ENCODE results near the gene TMEM42.
"Not testable (repeated sequence)": the region's sequence is repeated elsewhere in the genome, so short reads cannot be mapped to it uniquely, and the experiment has no call there.

TMEM42 gene

DNA sequence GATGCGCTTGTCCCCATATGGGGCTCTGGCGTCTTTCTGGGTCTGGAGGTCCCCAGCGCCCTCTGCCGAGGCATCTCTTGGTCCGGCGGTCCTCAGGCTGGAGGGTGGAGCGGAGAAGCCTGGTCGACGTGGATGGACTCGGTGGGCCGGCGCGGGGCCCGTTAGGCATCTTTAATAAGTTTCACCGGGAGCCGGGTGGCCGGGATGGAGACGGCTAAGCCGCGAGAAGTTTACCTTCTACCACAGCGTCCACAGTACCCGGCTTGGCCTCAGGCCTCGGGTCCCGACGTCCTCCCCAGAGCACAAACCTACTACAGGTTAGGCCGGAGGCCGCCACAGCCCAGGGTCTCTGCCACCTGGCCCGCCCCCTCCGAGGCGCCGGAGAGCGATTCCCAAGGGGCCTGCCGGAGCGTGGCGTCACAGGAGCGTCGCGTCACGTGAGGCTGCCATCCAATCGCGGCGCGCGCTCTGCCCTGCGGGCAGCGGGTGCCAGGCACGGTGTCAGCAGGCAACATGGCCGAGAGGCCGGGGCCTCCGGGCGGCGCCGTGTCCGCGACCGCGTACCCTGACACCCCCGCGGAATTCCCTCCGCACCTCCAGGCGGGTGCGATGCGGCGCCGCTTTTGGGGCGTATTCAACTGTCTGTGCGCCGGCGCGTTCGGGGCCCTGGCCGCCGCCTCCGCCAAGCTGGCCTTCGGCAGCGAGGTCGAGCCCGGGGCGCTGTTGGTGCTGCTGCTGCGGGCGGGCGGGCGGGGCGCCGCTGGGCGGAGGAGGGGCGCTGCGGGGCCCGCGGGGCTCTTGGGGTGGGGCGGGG lies at the start of gene TMEM42:
TMEM42 (plus strand) TSS at position 501 of the 814 bp plus-strand sequence; CDS start at position 514, 13 bp downstream.
- DNase-seq (ENCODE audit: low read depth in 2 of 2), result peak; percentile 79 to 80

DNA sequence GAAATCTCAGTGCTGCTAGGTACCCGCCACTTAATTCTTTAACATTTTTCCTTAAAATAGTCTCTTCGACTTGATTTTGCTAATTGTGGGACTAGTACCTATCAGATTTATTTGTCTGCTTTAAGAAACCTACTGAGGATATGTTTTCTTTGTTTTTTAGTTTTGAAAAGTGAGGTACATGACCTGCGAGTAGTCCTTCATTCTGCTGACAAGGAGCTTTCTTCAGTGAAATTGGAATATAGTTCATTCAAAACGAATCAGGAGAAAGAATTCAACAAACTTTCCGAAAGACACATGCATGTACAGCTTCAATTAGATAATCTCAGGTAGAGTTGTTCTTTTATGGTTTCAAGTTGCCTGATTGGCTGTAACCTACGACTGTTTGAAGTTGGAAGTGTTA lies 47.0 kb upstream of the TMEM42 start:
- DNase-seq (ENCODE audit: low read depth in 2 of 2), result no peak

DNA sequence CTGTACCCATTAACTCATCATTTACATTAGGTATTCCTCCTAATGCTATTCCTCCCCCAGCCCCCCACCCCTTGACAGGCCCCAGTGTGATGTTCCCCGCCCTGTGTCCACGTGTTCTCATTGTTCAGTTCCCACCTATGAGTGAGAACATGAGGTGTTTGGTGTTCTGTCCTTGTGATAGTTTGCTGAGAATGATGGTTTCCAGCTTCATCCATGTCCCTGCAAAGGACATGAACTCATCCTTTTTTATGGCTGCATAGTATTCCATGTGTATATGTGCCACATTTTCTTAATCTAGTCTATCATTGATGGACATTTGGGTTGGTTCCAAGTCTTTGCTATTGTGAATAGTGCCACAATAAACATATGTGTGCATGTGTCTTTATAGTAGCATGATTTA lies 45.4 kb upstream of the TMEM42 start:
- DNase-seq (ENCODE audit: low read depth in 2 of 2), result not testable (repeated sequence)

DNA sequence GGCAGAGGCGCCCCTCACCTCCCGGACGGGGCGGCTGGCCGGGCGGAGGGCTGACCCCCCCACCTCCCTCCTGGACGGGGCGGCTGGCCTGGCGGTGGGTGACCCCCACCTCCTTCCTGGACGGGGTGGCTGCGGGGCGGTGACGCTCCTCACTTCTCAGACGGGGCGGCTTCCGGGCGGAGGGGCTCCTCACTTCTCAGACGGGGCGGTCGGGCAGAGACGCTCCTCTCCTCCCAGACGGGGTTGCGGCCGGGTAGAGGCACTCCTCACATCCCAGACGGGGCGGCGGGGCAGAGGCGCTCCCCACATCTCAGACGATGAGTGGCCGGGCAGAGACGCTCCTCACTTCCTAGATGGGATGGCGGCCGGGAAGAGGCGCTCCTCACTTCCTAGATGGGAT lies 40.5 kb upstream of the TMEM42 start:
- not testable (repeated sequence) for DNase-seq (ENCODE audit: low read depth in 2 of 2)

DNA sequence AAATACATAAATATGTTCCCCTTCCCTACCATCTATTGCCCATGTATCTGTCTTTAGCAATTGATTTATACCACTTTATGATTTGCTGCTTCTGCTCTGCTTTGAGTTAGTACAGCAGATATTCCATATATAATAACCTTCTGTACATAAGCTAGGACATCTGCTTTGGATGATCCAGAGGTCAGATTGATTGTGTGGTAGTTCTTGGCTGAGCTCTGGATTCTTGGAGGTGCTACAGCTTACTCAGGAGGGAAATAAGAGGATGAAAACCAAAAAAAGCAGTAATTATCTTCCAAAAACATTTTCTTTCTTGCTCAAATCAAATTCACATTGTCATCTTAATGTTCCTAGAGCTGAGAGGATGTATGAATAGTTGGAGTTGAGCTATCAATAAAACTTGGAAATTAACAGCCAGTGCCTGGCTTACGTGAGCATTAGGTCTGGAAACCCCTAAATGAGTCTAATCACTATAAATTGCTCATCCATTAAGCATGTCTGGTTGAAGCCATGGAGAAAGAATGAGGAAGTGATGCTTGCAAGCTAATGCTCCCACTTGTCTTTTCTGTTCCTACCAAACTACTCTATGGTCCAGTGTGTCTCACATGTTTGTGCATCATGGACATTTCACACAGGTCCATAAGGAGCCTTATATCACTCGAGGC lies 36.3 kb upstream of the TMEM42 start:
- DNase-seq (ENCODE audit: low read depth in 2 of 2), result no peak

DNA sequence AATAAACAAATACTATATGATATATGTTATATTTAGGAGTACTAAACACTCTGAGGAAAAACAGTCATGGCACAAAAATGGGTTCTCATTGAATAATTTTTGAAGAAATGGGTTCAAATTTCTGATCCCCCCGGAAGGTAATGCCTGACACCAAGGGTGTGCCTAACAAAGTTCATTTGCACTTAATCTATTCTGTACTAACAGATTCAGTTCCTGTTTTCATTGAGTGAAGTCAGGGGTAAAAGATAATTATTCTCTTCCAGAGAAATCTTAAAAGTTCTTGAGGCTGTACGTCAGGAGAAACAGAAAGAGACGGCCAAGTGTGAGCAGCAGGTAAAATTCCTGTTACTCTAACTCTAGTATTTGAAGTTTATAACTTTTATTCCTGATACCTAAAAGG lies 34.5 kb upstream of the TMEM42 start:
- no peak for DNase-seq (ENCODE audit: low read depth in 2 of 2)

DNA sequence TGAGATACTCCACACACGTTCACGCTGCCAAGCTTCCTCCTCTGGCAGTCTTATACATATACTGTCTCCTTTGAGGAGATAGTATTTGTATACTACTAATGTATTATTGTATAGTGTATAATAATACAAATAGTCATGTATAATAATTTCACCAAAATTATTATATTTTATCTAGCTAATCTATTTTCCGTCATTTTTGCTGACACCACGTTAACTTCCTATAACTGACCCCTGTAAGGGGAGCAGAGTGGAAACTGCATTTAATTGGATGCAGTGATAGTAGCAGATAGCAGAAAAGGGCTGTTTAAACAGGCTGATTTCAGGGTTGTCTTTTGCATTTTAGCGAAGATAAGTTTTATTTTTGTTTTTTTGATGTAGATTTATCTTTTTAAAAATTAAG lies 30.5 kb upstream of the TMEM42 start:
- no peak for DNase-seq (ENCODE audit: low read depth in 2 of 2)

DNA sequence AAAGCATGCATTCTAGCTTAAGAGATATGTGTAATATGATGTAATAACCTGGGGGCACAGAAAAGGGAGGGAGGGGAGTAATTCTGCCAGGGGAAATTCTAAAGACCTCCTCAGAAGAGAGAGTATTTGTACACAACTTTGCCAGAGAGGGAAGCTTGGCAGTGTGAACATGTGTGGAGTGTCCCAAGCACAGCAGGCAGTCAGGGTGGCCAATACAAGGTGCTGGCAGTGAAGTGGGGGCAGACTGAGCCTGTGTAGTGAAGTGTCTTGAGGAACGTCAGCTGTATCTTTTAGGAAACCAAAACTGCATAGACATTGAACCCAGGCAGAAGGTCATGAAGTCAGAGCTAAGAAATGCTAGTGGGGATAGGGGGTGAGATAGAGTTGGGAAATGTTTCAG lies 29.7 kb upstream of the TMEM42 start:
- no peak for DNase-seq (ENCODE audit: low read depth in 2 of 2)

DNA sequence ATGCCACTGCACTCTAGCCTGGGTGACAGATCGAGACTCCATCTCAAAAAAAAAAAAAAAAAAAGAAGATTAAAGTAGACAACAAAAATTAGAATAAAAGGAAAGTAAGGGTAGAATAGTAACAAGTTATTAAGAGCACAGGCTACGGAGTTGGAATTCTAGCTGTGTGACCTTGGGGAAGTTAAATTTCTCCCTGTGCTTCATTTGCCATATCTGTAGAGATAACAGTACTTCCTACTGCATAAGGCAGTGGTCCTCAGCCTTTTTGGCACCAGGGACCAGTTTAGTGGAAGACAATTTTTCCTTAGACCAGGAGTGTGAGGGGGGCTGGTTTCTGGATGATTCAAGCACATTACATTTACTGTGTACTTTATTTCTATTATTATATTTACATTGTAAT lies 28.7 kb upstream of the TMEM42 start:
- DNase-seq (ENCODE audit: low read depth in 2 of 2), result no peak

DNA sequence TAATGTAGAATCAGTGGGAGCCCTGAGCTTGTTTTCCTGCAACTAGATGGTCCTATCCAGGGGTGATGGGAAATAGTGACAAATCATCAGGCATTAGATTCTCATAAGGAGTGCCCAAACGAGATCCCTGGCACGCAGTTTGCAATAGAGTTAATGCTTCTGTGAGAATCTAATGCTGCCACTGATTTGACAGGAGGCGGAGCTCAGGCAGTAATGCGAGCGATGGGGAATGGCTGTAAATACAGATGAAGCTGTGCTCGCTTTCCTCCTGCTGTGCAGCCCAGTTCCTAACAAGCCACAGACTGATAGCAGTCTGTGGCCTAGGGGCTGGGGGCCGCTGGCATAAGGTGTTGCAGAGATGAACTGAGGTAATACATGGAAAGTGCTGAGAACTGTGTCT lies 28.3 kb upstream of the TMEM42 start:
- DNase-seq (ENCODE audit: low read depth in 2 of 2), result no peak

DNA sequence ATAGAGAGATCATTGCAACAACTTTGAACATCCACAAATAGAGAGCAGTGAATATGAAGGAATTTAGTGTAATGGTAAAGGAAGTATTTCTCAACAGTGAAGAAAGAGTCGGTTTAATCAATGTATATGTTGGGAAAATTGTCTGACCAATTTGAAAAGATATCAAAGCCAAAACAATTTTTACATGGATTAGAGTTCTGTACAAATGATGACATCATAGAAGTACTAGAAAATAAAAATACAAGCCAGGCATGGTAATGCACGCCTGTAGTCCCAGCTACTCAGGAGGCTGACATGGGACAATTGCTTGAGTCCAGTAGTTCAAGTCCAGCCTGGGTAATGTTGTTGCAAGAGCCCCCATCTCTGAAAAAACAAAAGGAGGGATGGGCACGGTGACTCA lies 26.0 kb upstream of the TMEM42 start:
- DNase-seq (ENCODE audit: low read depth in 2 of 2), result no peak

DNA sequence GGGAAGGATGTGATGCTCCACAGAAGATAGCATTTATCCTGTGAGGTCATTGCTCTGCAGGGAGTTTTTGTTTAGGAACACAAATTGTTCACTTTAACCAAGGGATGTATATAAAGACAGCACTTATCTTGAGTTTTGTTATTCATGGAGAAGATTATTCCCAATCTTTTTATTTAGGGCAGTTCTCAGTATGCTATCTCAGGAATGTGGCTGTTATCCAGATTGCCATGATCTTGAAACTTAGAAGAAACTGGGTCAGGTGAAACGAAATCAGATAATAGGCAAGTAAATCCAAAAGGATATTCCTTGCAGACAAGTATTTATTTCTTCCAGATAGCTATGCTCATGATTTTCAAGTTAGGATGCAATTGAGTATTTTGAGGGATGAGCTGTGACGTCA lies 19.3 kb upstream of the TMEM42 start:
- no peak for DNase-seq (ENCODE audit: low read depth in 2 of 2)

DNA sequence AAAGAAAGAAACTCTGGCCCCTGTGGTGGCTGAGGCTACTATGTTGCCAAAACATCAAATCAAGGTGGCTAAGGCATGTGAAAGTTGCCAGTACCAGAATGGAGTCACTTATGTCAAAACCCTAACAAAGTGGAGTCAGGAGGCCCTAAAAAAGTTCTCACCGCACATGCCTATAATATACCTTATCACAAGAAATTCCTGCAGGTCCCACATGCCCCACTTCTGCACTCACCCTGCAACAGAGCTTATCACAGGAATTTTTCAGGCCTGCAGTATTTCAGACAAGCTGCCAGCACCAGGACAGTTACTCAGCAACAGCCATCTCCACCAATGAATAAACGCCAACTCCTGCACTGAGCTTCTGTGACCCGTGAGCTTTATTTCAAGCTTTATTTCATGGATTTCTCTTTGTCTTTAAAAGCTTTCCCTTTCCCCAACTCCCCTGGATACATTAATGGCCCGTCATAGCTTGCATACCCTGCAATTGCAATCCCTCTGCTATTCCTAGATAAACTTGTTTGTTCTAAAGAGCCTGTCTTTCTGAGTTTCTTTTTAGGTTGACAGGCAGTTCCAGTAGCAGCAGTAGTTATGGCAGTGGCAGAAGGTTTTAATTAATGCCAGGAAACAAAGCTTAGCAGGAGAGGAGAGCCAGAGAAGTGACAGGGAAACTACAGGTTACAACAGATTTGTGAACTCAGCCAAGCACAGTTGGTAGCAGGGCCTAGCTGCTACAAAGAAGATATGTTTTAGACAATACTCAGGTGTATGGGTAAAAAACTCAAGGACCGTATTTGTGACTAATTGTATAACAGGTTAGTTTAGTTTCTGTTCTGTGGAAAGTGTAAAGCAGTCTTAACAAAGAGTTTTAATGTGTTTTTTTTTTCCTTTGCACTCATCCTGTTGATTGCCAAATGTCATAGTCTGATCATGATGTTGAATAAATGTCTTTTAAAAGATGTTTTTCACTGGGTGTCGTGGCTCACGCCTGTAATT lies 15.9 kb upstream of the TMEM42 start:
- no peak for DNase-seq (ENCODE audit: low read depth in 2 of 2)

DNA sequence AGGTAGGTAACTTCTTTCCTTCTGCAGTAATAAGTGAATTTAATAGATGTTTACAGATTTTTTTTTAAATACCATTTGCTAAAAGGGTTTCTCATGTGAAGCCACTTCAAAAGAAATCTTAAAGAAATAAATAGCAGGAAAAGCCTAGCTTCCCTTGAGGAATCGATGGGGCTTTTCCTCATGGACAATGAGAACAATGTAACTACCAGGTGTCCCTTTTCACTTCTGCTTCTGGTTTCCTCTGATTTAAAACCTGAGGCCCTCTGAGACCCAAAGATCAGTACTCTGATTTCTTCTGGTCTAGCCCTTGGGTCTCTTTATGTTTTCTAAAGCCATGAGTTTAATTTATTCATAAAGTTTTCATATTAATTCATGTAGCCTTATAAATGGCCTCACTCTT lies 13.1 kb upstream of the TMEM42 start:
- no peak for DNase-seq (ENCODE audit: low read depth in 2 of 2)

DNA sequence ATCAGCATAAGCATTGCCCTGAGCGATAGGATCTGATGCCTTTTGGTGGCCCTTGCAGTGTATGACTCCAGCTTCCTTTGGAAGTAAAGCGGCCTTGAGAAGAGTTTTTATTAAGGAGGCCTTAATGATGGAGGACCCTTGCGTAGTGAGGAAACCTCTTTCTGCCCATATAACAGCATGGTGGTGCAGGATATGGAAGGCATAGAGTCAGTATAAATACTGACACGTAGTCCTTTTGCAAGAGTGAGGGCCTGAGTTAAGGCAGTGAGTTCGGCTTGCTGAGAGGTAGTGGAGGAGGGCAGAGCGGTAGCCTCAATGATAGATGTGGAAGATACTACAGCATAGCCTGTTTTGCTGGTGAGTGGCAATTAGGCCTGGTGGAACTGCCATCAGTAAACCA lies 5.0 kb upstream of the TMEM42 start:
- DNase-seq (ENCODE audit: low read depth in 2 of 2), result not testable (repeated sequence)

DNA sequence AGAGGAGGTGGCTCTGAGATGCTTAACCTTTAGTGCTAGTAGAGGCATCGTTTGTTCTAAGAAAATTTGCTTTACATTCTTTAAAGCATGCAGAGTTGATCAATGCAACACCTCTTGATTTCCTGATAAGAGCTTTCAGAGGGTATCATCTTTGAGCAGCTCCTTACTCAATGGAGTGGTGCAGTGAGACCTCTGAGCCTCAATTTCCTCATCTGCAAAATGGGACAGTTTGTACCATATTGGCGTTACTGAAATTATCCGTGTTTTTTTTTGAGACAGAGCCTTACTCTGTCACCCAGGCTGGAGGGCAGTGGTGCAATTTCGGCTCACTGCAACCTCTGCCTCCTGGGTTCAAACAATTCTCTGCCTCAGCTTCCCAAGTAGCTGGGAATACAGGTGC lies 1.6 kb upstream of the TMEM42 start:
- DNase-seq (ENCODE audit: low read depth in 2 of 2), result no peak

DNA sequence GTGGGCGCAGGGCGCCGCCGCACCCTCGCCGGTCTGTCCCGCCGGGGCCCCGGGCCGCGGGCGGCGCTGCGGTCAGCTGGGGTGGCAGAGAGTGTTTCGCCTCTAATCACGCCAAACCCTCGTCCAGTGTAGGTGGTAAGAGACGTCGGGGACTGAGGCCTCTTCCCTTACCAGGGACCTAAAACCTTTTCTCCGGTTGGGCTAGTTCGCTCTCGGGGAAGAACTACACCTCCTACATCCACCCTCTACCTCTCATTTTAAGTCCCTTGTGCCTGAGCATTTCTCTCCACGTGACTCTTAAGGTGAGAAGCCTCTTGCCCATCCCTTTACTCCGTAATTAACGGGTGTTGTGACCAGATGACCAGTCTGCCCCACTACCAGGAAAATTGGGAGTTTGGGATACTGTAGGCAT lies 520 bp downstream of the TMEM42 start:
- no peak for DNase-seq (ENCODE audit: low read depth in 2 of 2)

DNA sequence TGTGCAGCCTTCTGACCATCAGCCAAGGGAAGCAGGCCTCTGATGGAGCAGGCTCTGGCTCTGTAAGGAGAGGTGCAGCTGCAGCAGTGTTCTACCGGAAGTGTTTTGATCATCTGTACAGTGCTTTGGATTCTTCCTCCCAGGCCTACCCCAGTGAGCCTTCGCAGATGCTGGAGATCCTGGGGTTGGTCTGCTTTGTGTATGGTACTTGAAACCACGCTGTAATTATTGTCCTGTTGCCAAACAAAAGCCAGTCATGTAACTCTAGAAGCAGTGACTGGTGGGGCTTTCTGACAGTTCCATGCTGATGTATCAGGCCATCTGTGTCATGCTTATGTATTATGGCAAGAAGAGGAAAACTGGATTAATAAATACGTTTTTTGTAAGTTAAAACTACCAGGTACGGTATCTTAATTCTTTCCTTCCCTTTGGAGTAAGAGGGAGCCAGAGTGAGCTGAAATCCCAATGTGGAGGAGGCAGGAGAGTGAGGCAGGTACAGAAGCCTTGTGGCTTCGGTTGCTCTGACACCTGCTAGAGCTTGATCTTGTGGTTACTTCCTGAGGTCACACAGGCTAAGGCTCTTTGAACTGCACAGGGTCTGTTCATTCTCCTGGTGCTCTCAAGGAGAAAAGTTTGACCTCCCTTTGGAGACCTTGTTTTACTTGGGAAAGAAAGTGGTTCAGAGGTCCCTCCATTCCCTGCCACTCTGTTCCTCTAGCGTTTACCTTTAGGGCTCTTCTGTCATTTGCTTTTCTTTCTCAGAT lies 3.7 kb downstream of the TMEM42 start:
- DNase-seq (ENCODE audit: low read depth in 2 of 2), result no peak

DNA sequence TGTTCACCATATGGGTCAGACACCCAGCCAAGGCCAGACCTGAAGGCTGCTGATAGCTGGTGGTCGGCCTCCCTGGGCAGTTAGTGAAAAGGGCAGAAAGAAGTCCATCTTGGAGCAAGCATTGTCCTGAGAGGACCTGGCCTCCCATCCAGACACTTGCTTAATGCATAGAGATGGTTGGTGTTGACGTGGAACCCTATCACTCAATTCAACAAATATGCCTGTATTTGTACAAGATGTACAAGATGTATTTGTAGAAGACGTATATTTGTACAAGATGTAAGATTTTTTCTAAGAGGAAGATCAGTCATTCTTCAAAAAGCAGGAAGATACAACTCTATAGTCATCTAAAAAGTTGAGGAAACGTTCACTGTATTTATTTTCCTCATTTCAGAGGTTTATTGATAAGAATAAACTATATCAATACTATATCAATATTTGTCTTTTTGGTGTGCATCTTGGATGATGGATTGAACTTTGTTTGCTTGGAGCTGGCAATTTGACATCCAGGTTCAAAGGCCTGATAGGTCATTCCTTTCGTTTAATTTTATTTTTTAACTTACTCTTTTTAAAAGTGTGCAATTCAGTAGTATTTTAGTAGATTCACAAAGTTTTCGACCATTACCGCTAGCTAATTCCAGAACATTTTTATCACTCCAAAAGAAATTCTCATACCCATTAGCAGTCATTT lies 5.9 kb downstream of the TMEM42 start:
- DNase-seq (ENCODE audit: low read depth in 2 of 2), result no peak

DNA sequence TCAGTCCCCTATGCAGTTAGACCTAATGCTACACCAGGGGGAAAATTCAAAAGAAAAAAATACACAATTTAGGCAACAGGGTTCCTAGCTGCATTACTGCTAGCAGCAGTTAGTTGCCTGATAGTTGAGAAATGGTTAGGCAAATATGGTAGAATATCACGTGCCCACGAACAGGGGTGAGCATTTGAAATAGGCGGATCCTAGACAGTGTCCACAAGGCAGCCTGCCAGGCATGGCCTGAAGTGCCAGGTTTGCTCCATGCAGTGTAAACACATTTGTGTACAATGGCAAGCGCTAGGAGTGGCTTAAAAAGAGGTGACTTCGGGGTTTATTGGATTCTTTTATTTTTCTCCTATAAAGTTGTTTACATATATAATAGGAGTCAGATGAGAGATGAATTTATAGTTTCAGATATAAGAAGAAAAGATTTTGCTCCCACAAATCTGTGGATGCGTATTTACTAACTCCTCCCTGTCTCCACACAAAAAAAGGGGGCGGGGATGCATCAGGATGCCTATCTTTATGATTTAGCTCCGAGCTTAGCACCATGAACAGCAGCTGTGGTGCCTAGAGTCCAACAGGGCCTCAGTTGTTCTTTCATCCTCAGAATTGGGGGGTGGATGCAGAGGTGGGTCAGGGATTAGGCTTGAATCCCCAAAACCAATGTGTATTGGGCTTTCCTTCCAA lies 8.8 kb downstream of the TMEM42 start:
- no peak for DNase-seq (ENCODE audit: low read depth in 2 of 2)

Measured in stimulated activated CD8-positive, alpha-beta memory T cell treated with anti-CD3 and anti-CD28 coated beads, Interleukin-2, amount 100 ng/mL, for 48 hours (primary cell).